ENCODE results near the gene INF2.

DNA sequence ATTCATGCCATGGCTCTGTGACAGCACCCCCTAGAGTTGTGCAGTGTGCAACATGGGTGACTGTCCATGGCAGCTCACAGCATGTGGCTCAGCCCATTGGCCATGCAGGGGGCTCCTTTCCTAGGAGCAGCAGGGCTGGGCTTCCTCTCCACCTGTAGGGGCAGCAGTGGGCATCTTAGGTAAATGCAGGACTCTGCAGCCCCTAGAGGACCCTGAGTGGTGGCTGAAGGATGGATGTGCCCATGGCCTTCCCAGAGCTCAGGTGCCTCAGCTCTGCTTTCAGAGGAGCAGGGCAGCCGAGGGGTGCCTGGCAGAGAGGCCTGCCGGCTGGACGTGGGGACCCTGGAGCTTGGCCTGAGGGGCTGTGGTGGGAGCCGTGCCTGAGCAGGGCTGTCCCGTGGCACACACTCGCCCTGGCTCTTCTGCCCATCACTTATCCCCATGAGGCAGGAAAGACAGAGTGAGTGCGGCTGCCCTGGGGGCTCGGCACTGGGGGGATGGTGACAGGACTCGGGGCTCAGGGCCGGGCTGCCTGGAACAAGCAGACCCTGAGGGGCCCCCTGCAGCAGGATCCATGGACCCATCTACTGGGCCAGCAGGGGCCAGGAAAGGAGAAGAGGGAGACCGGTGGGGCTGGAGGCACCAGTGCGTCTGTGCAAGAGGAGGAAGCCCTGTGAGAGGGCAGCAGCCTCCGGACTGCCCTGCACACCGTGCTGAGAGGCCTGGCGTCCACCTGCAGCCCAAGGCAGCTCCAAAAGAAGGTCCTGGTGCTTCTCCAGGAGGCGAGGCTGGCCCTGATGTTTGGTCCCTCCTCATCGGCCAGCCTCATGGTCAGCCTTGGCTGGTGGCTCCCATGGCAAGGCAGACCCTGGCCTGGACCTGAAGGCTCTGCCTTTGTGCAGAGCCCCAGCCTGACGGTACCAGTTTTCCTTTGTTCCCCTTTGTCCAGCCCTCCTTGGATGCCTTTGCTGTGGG, 42.2 kb downstream of the INF2 start:
- TF ChIP-seq, protein P1, sequence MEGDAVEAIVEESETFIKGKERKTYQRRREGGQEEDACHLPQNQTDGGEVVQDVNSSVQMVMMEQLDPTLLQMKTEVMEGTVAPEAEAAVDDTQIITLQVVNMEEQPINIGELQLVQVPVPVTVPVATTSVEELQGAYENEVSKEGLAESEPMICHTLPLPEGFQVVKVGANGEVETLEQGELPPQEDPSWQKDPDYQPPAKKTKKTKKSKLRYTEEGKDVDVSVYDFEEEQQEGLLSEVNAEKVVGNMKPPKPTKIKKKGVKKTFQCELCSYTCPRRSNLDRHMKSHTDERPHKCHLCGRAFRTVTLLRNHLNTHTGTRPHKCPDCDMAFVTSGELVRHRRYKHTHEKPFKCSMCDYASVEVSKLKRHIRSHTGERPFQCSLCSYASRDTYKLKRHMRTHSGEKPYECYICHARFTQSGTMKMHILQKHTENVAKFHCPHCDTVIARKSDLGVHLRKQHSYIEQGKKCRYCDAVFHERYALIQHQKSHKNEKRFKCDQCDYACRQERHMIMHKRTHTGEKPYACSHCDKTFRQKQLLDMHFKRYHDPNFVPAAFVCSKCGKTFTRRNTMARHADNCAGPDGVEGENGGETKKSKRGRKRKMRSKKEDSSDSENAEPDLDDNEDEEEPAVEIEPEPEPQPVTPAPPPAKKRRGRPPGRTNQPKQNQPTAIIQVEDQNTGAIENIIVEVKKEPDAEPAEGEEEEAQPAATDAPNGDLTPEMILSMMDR (optimal IDR thresholded peaks at IDR 0.05 in 1 of 3, IDR thresholded peaks at IDR 0.05 in 1 of 3, conservative IDR thresholded peaks at IDR 0.05 in 1 of 3; ENCODE audit: extremely low read depth in 1 of 3, insufficient read depth in 2 of 3, low read length in 3 of 3) = peak; percentile 33 to 49 (median 49)
- TF ChIP-seq EZH2 (IDR thresholded peaks at IDR 0.05; ENCODE audit: low read length) = no peak

All from keratinocyte (primary cell).